ENCODE data around the gene LIN52. TPM values are rescaled to one million over a fixed set of nuclear protein-coding genes. Genes with fewer than 3 reads are reported as not detected.
A peak's percentile ranks its signal among the peaks of the same experiment; 100 is the strongest.
"Not testable (repeated sequence)": the region's sequence is repeated elsewhere in the genome, so short reads cannot be mapped to it uniquely, and the experiment has no call there.

The LIN52 gene
- total RNA-seq, 1 donor from 2014 or later = 25.7 TPM

GRCh38 chr14:74089251-74090020 lies 4.7 kb downstream of the LIN52 start:
- H3K4me2 ChIP-seq = no peak overlapping the region
- TF ChIP-seq EZH2 (IDR thresholded peaks at IDR 0.05) = no peak
- H3K9me3 Mint-ChIP-seq = no peaks in the 10 kb centered on the region
- no peak for DNase-seq (ENCODE audit: low spot score)
- no peak overlapping the region for H3K4me3 ChIP-seq
- no peaks in the 10 kb centered on the region for H3K27me3 Mint-ChIP-seq (ENCODE audit: insufficient read depth, low read depth)
- no peak overlapping the region for H3K27ac Mint-ChIP-seq
- H3K36me3 ChIP-seq = no peaks in the 10 kb centered on the region
- H3K9me3 ChIP-seq (ENCODE audit: low read depth) = no peaks in the 10 kb centered on the region
- H3K4me1 ChIP-seq = peaks cover 7% of the 10 kb centered on the region
- no peak overlapping the region for H3K4me3 Mint-ChIP-seq
- no peaks in the 10 kb centered on the region for H3K27me3 ChIP-seq
- no peak overlapping the region for H2AFZ ChIP-seq (replicated peaks)
- peaks cover 2% of the 10 kb centered on the region for H3K36me3 Mint-ChIP-seq
- H3K9ac ChIP-seq = no peak overlapping the region
- no peak overlapping the region for H3K27ac ChIP-seq
- peaks cover 7% of the 10 kb centered on the region for H3K4me1 Mint-ChIP-seq
- H3K79me2 ChIP-seq (ENCODE audit: low read depth) = peaks cover 59% of the 10 kb centered on the region
- peaks cover 5% of the 10 kb centered on the region for H4K20me1 ChIP-seq (ENCODE audit: low read depth)
- H3F3A ChIP-seq (ENCODE audit: low read depth) = peaks cover 7% of the 10 kb centered on the region

DNA sequence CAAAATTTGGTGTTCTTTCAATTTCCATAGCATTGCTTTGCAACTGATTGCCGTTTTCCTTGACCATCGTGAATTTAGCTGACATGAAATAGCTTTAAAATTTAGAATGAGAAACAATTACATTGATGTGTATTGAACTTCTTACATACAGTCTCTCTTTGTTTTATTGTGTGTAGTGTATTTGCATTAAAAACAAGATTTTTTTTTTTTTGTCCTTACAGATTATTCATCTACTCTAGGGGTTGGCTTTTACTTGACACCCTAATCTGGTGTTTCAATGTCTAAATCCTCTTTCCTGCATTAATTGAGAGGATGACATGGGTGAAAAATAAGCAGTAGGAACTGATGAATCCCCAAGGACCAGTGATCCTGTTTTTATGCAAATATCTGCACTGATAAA lies 20.6 kb downstream of the LIN52 start:
- Mint-ChIP-seq H3K27me3 (ENCODE audit: insufficient read depth, low read depth) (no peaks in the 10 kb centered on the region), H3K9me3 (no peaks in the 10 kb centered on the region), H3K36me3 (peaks cover 7% of the 10 kb centered on the region), H3K4me1 (no peaks in the 10 kb centered on the region), H3K27ac (no peak overlapping the region), H3K4me3 (no peak overlapping the region)
- TF ChIP-seq EZH2phosphoT487 (IDR thresholded peaks at IDR 0.05) (no peak), CTCF (IDR thresholded peaks at IDR 0.05) (no peak), EZH2 (IDR thresholded peaks at IDR 0.05) (no peak)
- H2AFZ ChIP-seq (replicated peaks) = no peak overlapping the region
- no peaks in the 10 kb centered on the region for H3K79me2 ChIP-seq (ENCODE audit: low read depth)
- H3K4me3 ChIP-seq = no peak overlapping the region
- H3F3A ChIP-seq (ENCODE audit: low read depth) = no peaks in the 10 kb centered on the region
- no peak overlapping the region for H3K4me2 ChIP-seq
- H3K36me3 ChIP-seq = peaks cover 5% of the 10 kb centered on the region
- DNase-seq (ENCODE audit: low spot score) = no peak
- H3K27ac ChIP-seq = no peak overlapping the region
- H3K4me1 ChIP-seq = no peaks in the 10 kb centered on the region
- H4K20me1 ChIP-seq (ENCODE audit: low read depth) = peaks cover 4% of the 10 kb centered on the region
- H3K9me3 ChIP-seq (ENCODE audit: low read depth) = no peaks in the 10 kb centered on the region
- H3K27me3 ChIP-seq = no peaks in the 10 kb centered on the region
- no peak overlapping the region for H3K9ac ChIP-seq

GRCh38 chr14:74109369-74109768 lies 24.6 kb downstream of the LIN52 start:
- Mint-ChIP-seq H3K9me3 (no peaks in the 10 kb centered on the region), H3K36me3 (no peaks in the 10 kb centered on the region), H3K27ac (no peak overlapping the region), H3K27me3 (ENCODE audit: insufficient read depth, low read depth) (no peaks in the 10 kb centered on the region), H3K4me3 (no peak overlapping the region), H3K4me1 (no peaks in the 10 kb centered on the region)
- Histone ChIP-seq H3K4me2 (no peak overlapping the region), H2AFZ (replicated peaks) (no peak overlapping the region), H4K20me1 (ENCODE audit: low read depth) (peaks cover 4% of the 10 kb centered on the region), H3F3A (ENCODE audit: low read depth) (no peaks in the 10 kb centered on the region), H3K4me1 (no peaks in the 10 kb centered on the region), H3K27ac (no peak overlapping the region), H3K36me3 (no peaks in the 10 kb centered on the region), H3K27me3 (no peaks in the 10 kb centered on the region), H3K79me2 (ENCODE audit: low read depth) (no peaks in the 10 kb centered on the region), H3K9me3 (ENCODE audit: low read depth) (no peaks in the 10 kb centered on the region), H3K9ac (no peak overlapping the region), H3K4me3 (no peak overlapping the region)
- no peak for DNase-seq (ENCODE audit: low spot score)
- TF ChIP-seq EZH2phosphoT487 (IDR thresholded peaks at IDR 0.05) (no peak), CTCF (IDR thresholded peaks at IDR 0.05) (no peak)

- H3K36me3 ChIP-seq; H3K79me2 ChIP-seq (ENCODE audit: low read depth); H3K4me1 ChIP-seq; H3K4me1 Mint-ChIP-seq; H2AFZ ChIP-seq (replicated peaks); H3K27me3 ChIP-seq; H3K4me2 ChIP-seq; H3K27ac Mint-ChIP-seq; H3K9me3 ChIP-seq (ENCODE audit: low read depth); H3K27me3 Mint-ChIP-seq (ENCODE audit: insufficient read depth, low read depth); H4K20me1 ChIP-seq (ENCODE audit: low read depth); H3K9ac ChIP-seq; H3K9me3 Mint-ChIP-seq; H3F3A ChIP-seq (ENCODE audit: low read depth); H3K4me3 Mint-ChIP-seq; H3K4me3 ChIP-seq; H3K36me3 Mint-ChIP-seq; H3K27ac ChIP-seq: not testable (repeated sequence)
- peak; percentile 70 for TF ChIP-seq CTCF (IDR thresholded peaks at IDR 0.05)
- peak; percentile 69 for DNase-seq (ENCODE audit: low spot score)
Measured at GRCh38 chr14:74111395-74112216, 26.9 kb downstream of the LIN52 start.

DNA sequence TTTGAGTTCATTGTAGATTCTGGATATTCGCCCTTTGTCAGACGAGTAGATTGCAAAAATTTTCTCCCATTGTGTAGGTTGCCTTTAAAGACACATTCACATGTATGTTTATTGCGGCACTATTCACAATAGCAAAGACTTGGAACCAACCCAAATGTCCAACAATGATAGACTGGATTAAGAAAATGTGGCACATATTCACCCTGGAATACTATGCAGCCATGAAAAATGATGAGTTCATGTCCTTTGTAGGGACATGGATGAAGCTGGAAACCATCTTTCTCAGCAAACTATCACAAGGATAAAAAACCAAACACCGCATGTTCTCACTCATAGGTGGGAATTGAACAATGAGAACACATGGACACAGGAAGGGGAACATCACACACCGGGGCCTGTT lies 40.7 kb downstream of the LIN52 start:
- not testable (repeated sequence) for H3K36me3 Mint-ChIP-seq; H3K27ac Mint-ChIP-seq; H3K4me3 ChIP-seq; H3K4me3 Mint-ChIP-seq; H4K20me1 ChIP-seq (ENCODE audit: low read depth); H3K4me1 Mint-ChIP-seq; H3K27me3 ChIP-seq; H3K9me3 ChIP-seq (ENCODE audit: low read depth); H3K27ac ChIP-seq; H3K36me3 ChIP-seq; H3F3A ChIP-seq (ENCODE audit: low read depth); H3K27me3 Mint-ChIP-seq (ENCODE audit: insufficient read depth, low read depth); H2AFZ ChIP-seq (replicated peaks); H3K9ac ChIP-seq; H3K9me3 Mint-ChIP-seq; H3K79me2 ChIP-seq (ENCODE audit: low read depth); DNase-seq (ENCODE audit: low spot score); H3K4me2 ChIP-seq; H3K4me1 ChIP-seq

Data from neural progenitor cell (in vitro differentiated cells).